GM10847 (cell line): ENCODE results near the gene ZNF20.

ENCODE experiments used
- POLR2A ChIP-seq: IDR thresholded peaks from 2 replicates; pipeline ENCODE4 v1.6.1; 2011; ENCODE audit not compliant: insufficient read length; ENCODE audit errors: extremely low read depth

The ZNF20 gene

GRCh38 chr19:12085074-12085818 lies 54.9 kb downstream of the ZNF20 start:
- TF ChIP-seq POLR2A = no peak
